K562 (cell line): ENCODE results near the gene XPR1. TPM values are rescaled to one million over a fixed set of nuclear protein-coding genes. Genes with fewer than 3 reads are reported as not detected.

Source experiments
- ATAC-seq: fragments of 200-7000 bp; cut with Tn5 transposase; 3 replicates; pipeline ENCODE4 v1.9.1; 2020; ENCODE audit warnings: moderate library complexity
- BruUV-seq: library from RNA; stranded (reverse); fragments of 400-500 nt; replicated peaks from 2 replicates; lab custom pipeline; 2021; lab: Mats Ljungman, UMichigan
- CTCF ChIA-PET: fragments of 300-600 bp; formaldehyde crosslinking; extraction: SDS; loops from one replicate; lab custom pipeline; 2021; ENCODE audit warnings: low intra/inter-chr PET ratio; lab: Yijun Ruan, JAX
- POLR2A ChIA-PET: fragments of 300-600, 350-650 bp; sonication (Branson Sonifier 250); formaldehyde crosslinking; extraction: SDS; loops from one replicate; lab custom pipeline; 2021; ENCODE audit warnings: antibody characterized with exemption, inconsistent platforms; lab: Yijun Ruan, JAX
- DNase-seq, 4 experiments: peaks; one replicate each; pipeline versions ENCODE4 v3.0.0 to v3.0.0-alpha.2; 2011 to 2018; ENCODE audit warnings: low spot score in 3 of 4, mixed read lengths in 3 of 4; ENCODE audit errors: extremely low read depth in 1 of 4
- FAIRE-seq: peaks from 2 replicates; lab custom pipeline; 2011; peaks lifted over from hg19 to GRCh38; lab: Jason Lieb, UNC
- H2AFZ ChIP-seq: 2 replicates; pipeline ENCODE4 v1.6.0; 2011; ENCODE audit warnings: low read depth, low read length, control low read depth, inconsistent platforms
- H3K27ac ChIP-seq: fragments of 200-600 bp; 3 replicates; pipeline ENCODE4 v1.8.0; 2011; ENCODE audit warnings: low read depth, mild to moderate bottlenecking, control low read depth, inconsistent platforms, low read length, moderate library complexity, mixed read lengths; ENCODE audit errors: extremely low read depth
- H3K27me3 ChIP-seq, 2 experiments: fragments of 300-600 bp in 1 of 2; 2 replicates in 1 of 2; 3 replicates in 1 of 2; pipeline versions ENCODE4 v1.6.0 to v1.8.0; 2011; ENCODE audit warnings: inconsistent platforms in 2 of 2, low read length in 2 of 2, mild to moderate bottlenecking in 1 of 2, mixed read lengths in 1 of 2, moderate library complexity in 1 of 2; ENCODE audit not compliant: control insufficient read depth in 2 of 2, insufficient read depth in 2 of 2
- H3K36me3 ChIP-seq: fragments of 300-600 bp; 3 replicates; pipeline ENCODE4 v1.8.0; 2011; ENCODE audit warnings: mild to moderate bottlenecking, low read length, inconsistent platforms; ENCODE audit not compliant: control insufficient read depth, insufficient read depth
- H3K4me1 ChIP-seq, 2 experiments: fragments of 200-600 bp in 1 of 2; replicated peaks in 1 of 2; 2 replicates in 1 of 2; 3 replicates in 1 of 2; pipeline versions ENCODE4 v1.5.1 to v1.8.0; 2011; ENCODE audit warnings: inconsistent platforms in 2 of 2, low read length in 2 of 2, mild to moderate bottlenecking in 1 of 2, mixed read lengths in 1 of 2, moderate library complexity in 1 of 2; ENCODE audit not compliant: control insufficient read depth in 2 of 2, insufficient read depth in 2 of 2
- H3K4me2 ChIP-seq: 2 replicates; pipeline ENCODE4 v1.6.1; 2011; ENCODE audit warnings: low read length, control low read depth, inconsistent platforms, mixed read lengths; ENCODE audit not compliant: insufficient read depth
- H3K4me3 ChIP-seq: fragments of 200-600 bp; sonication (generic), shearing (Covaris generic); 2 replicates; pipeline ENCODE4 v1.5.1; 2016; ENCODE audit warnings: control low read depth, inconsistent platforms
- H3K79me2 ChIP-seq: fragments of 200-600 bp; 3 replicates; pipeline ENCODE4 v1.8.0; 2011; ENCODE audit warnings: low read length, inconsistent platforms; ENCODE audit not compliant: control insufficient read depth, insufficient read depth
- H3K9ac ChIP-seq, 2 experiments: 2 replicates each; pipeline versions ENCODE4 v1.6.0 to v1.6.1; 2011; ENCODE audit warnings: low read depth in 2 of 2, low read length in 2 of 2, control low read depth in 1 of 2, inconsistent platforms in 1 of 2, mild to moderate bottlenecking in 1 of 2, mixed read lengths in 1 of 2; ENCODE audit not compliant: insufficient read depth in 1 of 2
- H3K9me1 ChIP-seq: one replicate; pipeline ENCODE4 v1.6.0; 2011; ENCODE audit warnings: inconsistent platforms, mild to moderate bottlenecking, low read length, moderate library complexity; ENCODE audit not compliant: control insufficient read depth, insufficient read depth
- H3K9me3 ChIP-seq: replicated peaks from 2 replicates; pipeline ENCODE4 v1.5.1; 2011; ENCODE audit warnings: low read depth, low read length, inconsistent platforms; ENCODE audit not compliant: control insufficient read depth, insufficient read depth
- H4K20me1 ChIP-seq: replicated peaks from 2 replicates; pipeline ENCODE4 v1.6.1; 2011; ENCODE audit warnings: low read length, inconsistent platforms, mixed read lengths; ENCODE audit not compliant: control insufficient read depth, insufficient read depth
- CEBPB ChIP-seq: fragments of 450-650 bp; IDR thresholded peaks from 2 replicates; pipeline ENCODE4 v1.6.1; 2016; ENCODE audit warnings: missing genetic modification characterization, missing compliant biosample characterization
- CEBPG ChIP-seq, 3 experiments: fragments of 200-800 bp in 1 of 3; sonication (Bioruptor generic) in 1 of 3; sonication (generic) in 1 of 3; formaldehyde crosslinking in 1 of 3; IDR thresholded peaks in 2 of 3; conservative IDR thresholded peaks in 1 of 3; 2 replicates each; pipeline versions ENCODE4 v1.6.1 to v1.8.0; 2016 to 2022; ENCODE audit warnings: missing compliant biosample characterization in 2 of 3, missing genetic modification characterization in 2 of 3, mild to moderate bottlenecking in 1 of 3, missing genetic modification reagents in 1 of 3
- GTF2E2 ChIP-seq: fragments of 200-800 bp; sonication (Bioruptor generic); IDR thresholded peaks from 2 replicates; pipeline ENCODE4 v1.6.1; 2016; ENCODE audit warnings: missing genetic modification characterization, missing compliant biosample characterization
- HNRNPH1 ChIP-seq: fragments of 200-400 bp; formaldehyde crosslinking; optimal IDR thresholded peaks from 2 replicates; pipeline ENCODE3; 2017; ENCODE audit warnings: low read depth, mild to moderate bottlenecking, low read length, moderate library complexity
- IRF2 ChIP-seq: sonication (generic); formaldehyde crosslinking; IDR thresholded peaks from 2 replicates; pipeline ENCODE4 v1.8.1; 2022; ENCODE audit warnings: mild to moderate bottlenecking, missing genetic modification reagents
- ZNF232 ChIP-seq: sonication (generic); formaldehyde crosslinking; IDR thresholded peaks from 2 replicates; pipeline ENCODE4 v1.8.0; 2022; ENCODE audit warnings: mild to moderate bottlenecking, missing genetic modification reagents
- ZNF644 ChIP-seq: fragments of 200-800 bp; sonication (Bioruptor generic); IDR thresholded peaks from 2 replicates; pipeline ENCODE4 v1.6.1; 2016; ENCODE audit warnings: low read depth, missing genetic modification characterization, missing compliant biosample characterization
- WGBS: fragments of 100-300 bp; shearing (Covaris generic); methylation state at CpG from one replicate; pipeline ENCODE4 v1.1.6; 2016; ENCODE audit warnings: low coverage, mixed read lengths; ENCODE audit not compliant: insufficient coverage; ENCODE audit errors: missing lambda C conversion rate; 5-methylcytosine and 5-hydroxymethylcytosine counted together
- in situ Hi-C: fragments of 300-500 bp; cut with MboI; formaldehyde crosslinking; loops from 4 replicates; pipeline ENCODE4 v1.15.0; 2018; ENCODE audit warnings: inconsistent platforms, mixed read lengths
- intact Hi-C: fragments of 100-400 bp; cut with micrococcal nuclease; formaldehyde crosslinking; loops from 2 replicates; pipeline ENCODE4 v1.14.2; 2022
- polyA plus RNA-seq, 8 experiments: library from polyadenylated mRNA; depleted of rRNA in 4 of 8; stranded (reverse) in 5 of 8; unstranded in 3 of 8; fragments of >200 nt; fragmentation: Nextera tagmentation in 2 of 8; fragmentation: Illumina TruSeq in 1 of 8; extraction: Ambion mirVana in 2 of 8; extraction: Trizol in 1 of 8; gene quantifications; 2 replicates each; pipeline versions ENCODE4 v1.2.1 to v1.2.3, GENCODE V29; 2011 to 2014; ENCODE audit warnings: inconsistent platforms in 1 of 8, missing spikeins in 1 of 8
- total RNA-seq, 7 experiments: library from RNA; depleted of rRNA in 6 of 7; stranded (reverse); fragments of >200 nt in 6 of 7; fragmentation: Illumina TruSeq in 2 of 7; extraction: Trizol in 2 of 7; gene quantifications; 2 replicates each; pipeline versions ENCODE4 v1.2.1 to v1.2.3, GENCODE V29; 2011 to 2021; ENCODE audit warnings: low replicate concordance in 1 of 7

The XPR1 gene
- total and polyA plus RNA-seq, 9 of the 15 experiments (the other 6 are each of a cell fraction or from before 2014, with no cell fraction given): 3.0 to 66.2 (median 38.6) TPM

DNA sequence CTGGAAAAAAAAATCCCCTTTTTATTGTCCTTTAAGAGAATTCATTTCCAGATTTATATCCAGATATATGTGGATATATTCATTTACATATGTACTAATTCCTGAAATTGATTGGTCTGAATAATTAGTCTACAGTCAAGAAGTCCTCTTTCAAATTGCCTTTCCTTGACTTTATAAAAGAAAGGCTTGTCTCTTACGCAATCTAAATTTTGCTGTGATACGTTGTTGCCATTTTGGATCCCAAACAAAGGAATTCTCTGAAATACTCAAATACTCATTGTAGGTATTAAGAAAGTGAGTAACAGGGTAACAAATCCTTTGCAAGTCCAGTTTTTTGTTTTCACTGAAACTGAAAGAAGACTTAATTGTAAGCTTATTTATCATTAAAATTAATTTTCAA, 144.0 kb downstream of the XPR1 start:
- in situ Hi-C loops: no loop called here
- no peaks in the 10 kb centered on the region for H3K36me3 ChIP-seq
- BruUV-seq: no TSS peak
- no peaks in the 10 kb centered on the region for H4K20me1 ChIP-seq
- intact Hi-C loops: no loop called here
- FAIRE-seq: no peak
- peaks cover 30% of the 10 kb centered on the region; the same call in 2 of the 3 replicates for H3K79me2 ChIP-seq
- ATAC-seq: no peak
- no peaks in the 10 kb centered on the region for H3K4me1 ChIP-seq
- no peak overlapping the region for H3K4me2 ChIP-seq
- no peaks in the 10 kb centered on the region for H3K9me3 ChIP-seq
- no peak overlapping the region for H3K4me3 ChIP-seq
- POLR2A ChIA-PET: interaction anchor here (1.0 kb wide), 1 partner anchor 9 kb away, joined by 3 read pairs; no protein-coding TSS in a partner anchor
- no peak overlapping the region for H3K27ac ChIP-seq
- H2AFZ ChIP-seq: no peak overlapping the region
- no peak for DNase-seq
- TF ChIP-seq ZNF644 (tag) (no peak), HNRNPH1 (no peak), CEBPB (tag) (peak; percentile 94), ZNF232 (CRISPR knock-in tag) (no peak), IRF2 (CRISPR knock-in tag) (no peak), GTF2E2 (0 out of 2 replicates have a peak, but pooled peaks have one; percentile 29), CEBPG (CRISPR knock-in tag; IDR thresholded peaks at IDR 0.05) (no peak), CEBPG (tag; conservative IDR thresholded peaks at IDR 0.05 in 1 of 2, IDR thresholded peaks at IDR 0.05 in 1 of 2) (peak; percentile 77 to 89)
- TF ChIP-seq, all 486 proteins: peak for 3
- Histone ChIP-seq H3K27me3 (no peaks in the 10 kb centered on the region), H3K9me1 (no peaks in the 10 kb centered on the region), H3K9ac (no peak overlapping the region)
- CTCF ChIA-PET: no interaction called here
- 92% methylated on average over 2 of the region's 2 CpGs for WGBS
